Esophagus muscularis mucosa (tissue), 4 donors: Measurements from ENCODE around the gene ITPR1. TPM values are rescaled to one million over a fixed set of nuclear protein-coding genes. Genes with fewer than 3 reads are reported as not detected.
"Not testable (repeated sequence)": the region's sequence is repeated elsewhere in the genome, so short reads cannot be mapped to it uniquely, and the experiment has no call there.

Source experiments
- DNase-seq: peaks from one replicate; pipeline ENCODE4 v3.0.0-alpha.2; 2017; ENCODE audit errors: extremely low spot score
- H3K27ac ChIP-seq, 4 donors: fragments of 200-600 bp; sonication (generic); replicated peaks in 1 of 4; 1 replicate in 3 of 4; 2 replicates in 1 of 4; pipeline ENCODE4 v1.5.1; 2016 to 2019; ENCODE audit warnings: mild to moderate bottlenecking in 1 of 4
- H3K27me3 ChIP-seq, 4 donors: fragments of 200-600 bp; sonication (generic); one replicate each; pipeline versions ENCODE4 v1.5.1 to v1.6.0; 2016 to 2019
- H3K36me3 ChIP-seq, 4 donors: fragments of 200-600 bp; sonication (generic); one replicate each; pipeline ENCODE4 v1.5.1; 2016 to 2019
- H3K4me1 ChIP-seq, 4 donors: fragments of 200-600 bp; sonication (generic); one replicate each; pipeline ENCODE4 v1.5.1; 2016 to 2019
- H3K4me3 ChIP-seq, 4 donors: fragments of 200-600 bp; sonication (generic); 1 replicate in 2 of 4; 2 replicates in 2 of 4; pipeline ENCODE4 v1.5.1; 2016 to 2019; ENCODE audit warnings: mild to moderate bottlenecking in 4 of 4, moderate library complexity in 1 of 4
- H3K9me3 ChIP-seq, 4 donors: fragments of 200-600 bp; sonication (generic); 1 replicate in 3 of 4; 2 replicates in 1 of 4; pipeline ENCODE4 v1.5.1; 2016 to 2019
- CTCF ChIP-seq, 3 experiments: fragments of 200-600 bp in 2 of 3; fragments of 450-650 bp in 1 of 3; sonication (generic) in 2 of 3; IDR thresholded peaks; one replicate each; pipeline ENCODE4 v1.5.1; 2017 to 2019; ENCODE audit warnings: antibody characterized with exemption in 3 of 3, mild to moderate bottlenecking in 2 of 3, moderate library complexity in 1 of 3
- EP300 ChIP-seq: sonication (generic); formaldehyde crosslinking; IDR thresholded peaks from one replicate; pipeline ENCODE4 v1.6.1; 2017; ENCODE audit warnings: antibody characterized with exemption
- POLR2A ChIP-seq: fragments of 450-650 bp; IDR thresholded peaks from one replicate; pipeline ENCODE4 v1.6.1; 2017; ENCODE audit warnings: antibody characterized with exemption, moderate library complexity, mild to moderate bottlenecking, low read depth
- POLR2AphosphoS5 ChIP-seq, 2 donors: sonication (generic); formaldehyde crosslinking; IDR thresholded peaks; one replicate each; pipeline ENCODE4 v1.6.1; 2017; ENCODE audit warnings: antibody characterized with exemption in 2 of 2
- WGBS: methylation state at CpG from one replicate; pipeline ENCODE4 v1.1.5; 2018; 5-methylcytosine and 5-hydroxymethylcytosine counted together
- intact Hi-C: fragments of 100-400 bp; cut with DNase I; formaldehyde crosslinking; loops from one replicate; pipeline ENCODE4 v1.15.1; 2023
- total RNA-seq, 4 donors: library from RNA; depleted of rRNA; stranded (reverse); fragments of >200 nt; gene quantifications; one replicate each; pipeline versions ENCODE4 v1.1.0 to v1.2.1, GENCODE V29; 2016

ITPR1 gene
- total RNA-seq, 4 donors from 2014 or later: 204 to 271 (median 222) TPM

DNA sequence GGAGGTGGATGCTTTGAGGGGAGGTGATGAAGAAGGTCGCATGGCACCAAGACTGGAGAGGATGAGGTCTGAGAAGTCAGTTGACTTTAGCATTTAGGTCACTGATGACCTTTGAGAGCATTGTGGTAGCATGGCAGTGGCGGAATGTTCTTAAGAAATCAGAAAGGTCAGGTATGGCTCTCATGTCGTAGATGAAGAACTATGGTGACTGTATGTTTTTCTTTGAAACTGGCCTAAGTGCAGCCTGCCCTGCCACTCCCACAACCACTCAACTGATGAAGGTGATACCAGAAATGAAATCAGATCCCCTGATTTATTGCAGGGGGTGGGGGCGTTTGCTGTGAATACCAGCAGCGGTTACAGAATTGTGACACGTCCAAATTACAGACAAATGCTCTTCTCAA is 102.6 kb downstream of the ITPR1 start:
- peaks cover 11 to 55% (median 38%) of the 10 kb centered on the region in 4 donors for H3K4me1 ChIP-seq
- H3K27ac ChIP-seq: no peak overlapping the region
- no peak overlapping the region for H3K4me3 ChIP-seq
- H3K36me3 ChIP-seq: no peaks in the 10 kb centered on the region
- no peak for DNase-seq
- no peaks in the 10 kb centered on the region for H3K9me3 ChIP-seq
- intact Hi-C loops: no loop called here
- no peak for TF ChIP-seq POLR2A
- TF ChIP-seq EP300: no peak
- no peak for TF ChIP-seq POLR2AphosphoS5 (IDR thresholded peaks at IDR 0.05)
- TF ChIP-seq CTCF (IDR thresholded peaks at IDR 0.05): no peak
- 83% methylated on average over 6 of the region's 6 CpGs for WGBS
- H3K27me3 ChIP-seq: no peaks in the 10 kb centered on the region

DNA sequence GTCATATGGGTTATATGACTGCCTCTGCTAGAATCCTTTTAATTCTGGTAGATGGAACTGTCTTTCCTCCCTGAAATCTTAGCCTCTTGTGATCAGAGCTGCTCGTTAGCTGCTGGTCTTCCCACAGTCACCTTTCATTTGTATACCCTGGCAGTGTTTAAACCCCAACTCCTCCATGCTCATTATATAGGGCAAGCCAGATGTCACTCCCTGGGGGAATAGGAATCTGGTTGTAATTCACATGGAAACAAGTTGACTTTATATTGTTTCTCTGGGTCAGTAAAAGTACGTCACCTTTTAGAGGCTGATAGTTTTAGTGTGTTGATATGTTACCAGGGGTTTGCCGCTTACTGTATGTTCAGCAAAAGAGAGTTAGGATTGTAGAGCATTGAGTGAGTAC is 103.5 kb downstream of the ITPR1 start:
- H3K9me3 ChIP-seq: no peaks in the 10 kb centered on the region
- no peaks in the 10 kb centered on the region for H3K27me3 ChIP-seq
- no peaks in the 10 kb centered on the region for H3K36me3 ChIP-seq
- WGBS: 48% methylated on average over 3 of the region's 3 CpGs
- peaks cover 11 to 57% (median 41%) of the 10 kb centered on the region in 4 donors for H3K4me1 ChIP-seq
- DNase-seq: no peak
- TF ChIP-seq POLR2AphosphoS5 (IDR thresholded peaks at IDR 0.05) (no peak), POLR2A (no peak), CTCF (IDR thresholded peaks at IDR 0.05) (no peak), EP300 (no peak)
- no peak overlapping the region for H3K4me3 ChIP-seq
- H3K27ac ChIP-seq: no peak overlapping the region
- intact Hi-C loops: no loop called here

DNA sequence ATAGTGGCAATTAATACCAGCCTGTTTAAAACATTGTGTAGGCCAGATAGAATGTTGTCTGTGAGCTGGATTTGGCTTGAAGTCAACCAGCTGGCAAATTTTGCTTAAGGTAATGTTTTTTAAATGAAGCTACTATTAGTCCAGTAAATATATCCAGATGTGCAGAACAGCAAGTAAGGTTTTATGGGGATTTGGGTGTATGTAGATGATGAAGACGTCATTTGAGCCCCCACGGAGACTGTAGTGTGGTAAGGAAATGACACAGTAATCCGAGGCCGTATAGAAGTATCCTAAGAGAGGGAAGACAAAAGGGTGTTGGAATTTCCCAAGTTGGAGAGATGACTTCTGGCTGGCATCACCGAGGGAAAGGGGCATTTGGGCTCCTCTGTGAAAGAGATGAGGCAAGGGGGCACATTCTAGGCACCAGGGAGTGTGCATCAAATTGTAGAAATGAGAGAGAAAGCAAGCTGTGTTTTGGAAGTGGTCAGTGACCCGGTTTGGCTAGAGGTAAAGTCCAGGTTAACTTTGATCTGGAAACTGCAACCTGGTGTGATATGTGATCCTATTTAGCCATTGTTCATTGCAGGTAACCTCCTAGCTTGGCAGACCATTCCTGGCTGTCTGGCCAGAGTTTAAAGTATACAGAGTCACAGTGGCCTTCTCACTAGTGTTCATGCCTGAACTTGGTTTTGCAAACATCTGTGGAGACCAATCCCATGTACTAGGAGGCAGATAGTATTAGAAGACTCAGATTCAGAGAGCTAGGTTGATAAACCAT is 104.2 kb downstream of the ITPR1 start:
- Histone ChIP-seq H3K27ac (no peak overlapping the region), H3K4me3 (no peak overlapping the region), H3K4me1 (peaks cover 11 to 51% (median 41%) of the 10 kb centered on the region in 4 donors), H3K9me3 (no peaks in the 10 kb centered on the region), H3K36me3 (no peaks in the 10 kb centered on the region), H3K27me3 (no peaks in the 10 kb centered on the region)
- intact Hi-C loops: no loop called here
- 58% methylated on average over 6 of the region's 6 CpGs for WGBS
- TF ChIP-seq EP300: no peak
- no peak for TF ChIP-seq POLR2AphosphoS5 (IDR thresholded peaks at IDR 0.05)
- no peak for TF ChIP-seq CTCF (IDR thresholded peaks at IDR 0.05)
- no peak for TF ChIP-seq POLR2A
- DNase-seq: no peak

GRCh38 chr3:4598232-4598631 is 105.1 kb downstream of the ITPR1 start:
- H3K4me3 ChIP-seq, H3K36me3 ChIP-seq, H3K27me3 ChIP-seq, DNase-seq, intact Hi-C loops, H3K9me3 ChIP-seq, H3K27ac ChIP-seq: not testable (repeated sequence)
- WGBS: 98% methylated on average over 5 of the region's 5 CpGs
- peaks cover 11 to 48% (median 41%) of the 10 kb centered on the region in 4 donors for H3K4me1 ChIP-seq

- WGBS: 73% methylated on average over 4 of the region's 4 CpGs
- H3K27me3 ChIP-seq: no peaks in the 10 kb centered on the region
- H3K4me3 ChIP-seq: no peak overlapping the region
- TF ChIP-seq POLR2A (no peak), CTCF (IDR thresholded peaks at IDR 0.05) (no peak), EP300 (no peak), POLR2AphosphoS5 (IDR thresholded peaks at IDR 0.05) (no peak)
- no peaks in the 10 kb centered on the region for H3K9me3 ChIP-seq
- H3K36me3 ChIP-seq: no peaks in the 10 kb centered on the region
- intact Hi-C loops: no loop called here
- peaks cover 11 to 53% (median 41%) of the 10 kb centered on the region in 4 donors for H3K4me1 ChIP-seq
- no peak for DNase-seq
- H3K27ac ChIP-seq: no peak overlapping the region
These were observed 106.5 kb downstream of the ITPR1 start for GRCh38 chr3:4599612-4600011.
